Pons (tissue), 1 donor: ENCODE data around the gene ADAMTS17.
"Not testable (repeated sequence)": the region's sequence is repeated elsewhere in the genome, so short reads cannot be mapped to it uniquely, and the experiment has no call there.

Source experiments
- DNase-seq: peaks from one replicate; pipeline ENCODE4 v3.0.0-alpha.2; 2016; ENCODE audit warnings: low spot score

The ADAMTS17 gene

GRCh38 chr15:99998661-99999101 lies 343.1 kb downstream of the ADAMTS17 start:
- no peak for DNase-seq

GRCh38 chr15:99997112-99997651 lies 344.6 kb downstream of the ADAMTS17 start:
- DNase-seq = no peak

GRCh38 chr15:99996660-99997059 lies 345.1 kb downstream of the ADAMTS17 start:
- no peak for DNase-seq

GRCh38 chr15:99995543-99995942 lies 346.2 kb downstream of the ADAMTS17 start:
- DNase-seq = no peak

GRCh38 chr15:99994849-99995248 lies 346.9 kb downstream of the ADAMTS17 start:
- no peak for DNase-seq

- no peak for DNase-seq
These were observed 348.1 kb downstream of the ADAMTS17 start for GRCh38 chr15:99993681-99994131.

GRCh38 chr15:99993262-99993661 lies 348.5 kb downstream of the ADAMTS17 start:
- no peak for DNase-seq

GRCh38 chr15:99992611-99993231 lies 349.1 kb downstream of the ADAMTS17 start:
- no peak for DNase-seq

GRCh38 chr15:99989095-99989494 lies 352.7 kb downstream of the ADAMTS17 start:
- no peak for DNase-seq

GRCh38 chr15:99987701-99988100 lies 354.1 kb downstream of the ADAMTS17 start:
- DNase-seq = no peak

- DNase-seq = no peak
These were observed 354.7 kb downstream of the ADAMTS17 start for GRCh38 chr15:99987119-99987506.

- peak; percentile 88 for DNase-seq
These were observed 355.3 kb downstream of the ADAMTS17 start for GRCh38 chr15:99986297-99987118.

GRCh38 chr15:99985878-99986277 lies 355.9 kb downstream of the ADAMTS17 start:
- DNase-seq = no peak

GRCh38 chr15:99984491-99985243 lies 357.1 kb downstream of the ADAMTS17 start:
- no peak for DNase-seq

- no peak for DNase-seq
These were observed 357.9 kb downstream of the ADAMTS17 start for GRCh38 chr15:99983886-99984286.

- DNase-seq = no peak
These were observed 358.4 kb downstream of the ADAMTS17 start for GRCh38 chr15:99983171-99983885.

GRCh38 chr15:99982662-99983061 lies 359.1 kb downstream of the ADAMTS17 start:
- DNase-seq = no peak

- no peak for DNase-seq
These were observed 359.7 kb downstream of the ADAMTS17 start for GRCh38 chr15:99981839-99982658.

- no peak for DNase-seq
These were observed 360.6 kb downstream of the ADAMTS17 start for GRCh38 chr15:99981191-99981647.

- no peak for DNase-seq
These were observed 361.0 kb downstream of the ADAMTS17 start for GRCh38 chr15:99980752-99981151.

GRCh38 chr15:99979886-99980285 lies 361.9 kb downstream of the ADAMTS17 start:
- DNase-seq = not testable (repeated sequence)
